ENCODE results near the gene RAB3GAP1. TPM values are rescaled to one million over a fixed set of nuclear protein-coding genes. Genes with fewer than 3 reads are reported as not detected.

RAB3GAP1 gene
- total RNA-seq, 1 donor from 2014 or later, result 46.7 TPM

DNA sequence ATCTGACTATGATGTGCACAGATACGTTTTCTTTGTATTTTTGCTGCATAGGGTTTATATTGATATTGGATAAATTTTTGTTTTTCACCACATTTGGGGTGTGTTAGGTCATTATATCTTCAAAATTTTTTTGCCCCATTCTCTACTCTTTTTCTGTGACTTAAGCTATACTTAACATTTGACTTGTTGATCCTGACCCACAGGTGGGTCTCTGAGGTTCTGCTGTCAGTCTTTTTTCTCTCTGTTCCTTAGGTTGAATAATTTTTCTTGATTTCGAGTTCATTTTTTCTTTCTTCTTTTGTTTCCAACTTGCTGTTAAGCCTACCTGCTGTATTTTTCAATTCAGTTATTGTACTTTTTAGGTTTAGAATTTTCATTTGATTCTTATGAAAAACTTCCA, 12.1 kb downstream of the RAB3GAP1 start:
- TF ChIP-seq, protein P1, sequence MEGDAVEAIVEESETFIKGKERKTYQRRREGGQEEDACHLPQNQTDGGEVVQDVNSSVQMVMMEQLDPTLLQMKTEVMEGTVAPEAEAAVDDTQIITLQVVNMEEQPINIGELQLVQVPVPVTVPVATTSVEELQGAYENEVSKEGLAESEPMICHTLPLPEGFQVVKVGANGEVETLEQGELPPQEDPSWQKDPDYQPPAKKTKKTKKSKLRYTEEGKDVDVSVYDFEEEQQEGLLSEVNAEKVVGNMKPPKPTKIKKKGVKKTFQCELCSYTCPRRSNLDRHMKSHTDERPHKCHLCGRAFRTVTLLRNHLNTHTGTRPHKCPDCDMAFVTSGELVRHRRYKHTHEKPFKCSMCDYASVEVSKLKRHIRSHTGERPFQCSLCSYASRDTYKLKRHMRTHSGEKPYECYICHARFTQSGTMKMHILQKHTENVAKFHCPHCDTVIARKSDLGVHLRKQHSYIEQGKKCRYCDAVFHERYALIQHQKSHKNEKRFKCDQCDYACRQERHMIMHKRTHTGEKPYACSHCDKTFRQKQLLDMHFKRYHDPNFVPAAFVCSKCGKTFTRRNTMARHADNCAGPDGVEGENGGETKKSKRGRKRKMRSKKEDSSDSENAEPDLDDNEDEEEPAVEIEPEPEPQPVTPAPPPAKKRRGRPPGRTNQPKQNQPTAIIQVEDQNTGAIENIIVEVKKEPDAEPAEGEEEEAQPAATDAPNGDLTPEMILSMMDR (IDR thresholded peaks at IDR 0.05), result no peak
- Mint-ChIP-seq H3K4me1 (ENCODE audit: unreplicated experiment) (peaks cover 7% of the 10 kb centered on the region), H3K27ac (ENCODE audit: unreplicated experiment) (no peak overlapping the region), H3K36me3 (ENCODE audit: unreplicated experiment) (peaks cover 27% of the 10 kb centered on the region), H3K4me3 (ENCODE audit: unreplicated experiment) (no peak overlapping the region), H3K9me3 (ENCODE audit: unreplicated experiment) (no peaks in the 10 kb centered on the region), H3K27me3 (ENCODE audit: unreplicated experiment) (no peaks in the 10 kb centered on the region)
- DNase-seq (ENCODE audit: extremely low spot score, unreplicated experiment), result no peak

DNA sequence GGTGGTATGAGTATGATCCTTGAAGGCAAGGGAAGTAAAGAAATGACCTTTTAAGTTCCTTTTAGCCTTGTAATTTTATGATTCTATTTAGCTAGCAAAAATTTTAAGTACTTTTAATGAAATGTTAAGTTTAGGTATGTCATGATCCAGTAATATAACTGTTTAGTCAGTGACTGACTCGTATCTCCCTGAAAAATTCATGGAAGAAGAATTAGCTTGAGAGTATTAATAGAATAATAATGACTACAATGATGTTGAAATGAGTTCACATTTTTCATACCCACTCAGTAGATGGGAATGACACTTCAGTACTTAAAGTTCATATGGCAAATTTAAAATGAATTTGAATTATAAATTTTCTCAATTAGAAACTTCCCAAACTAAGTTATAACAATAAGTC, 14.6 kb downstream of the RAB3GAP1 start:
- Mint-ChIP-seq H3K36me3 (ENCODE audit: unreplicated experiment) (peaks cover 34% of the 10 kb centered on the region), H3K4me3 (ENCODE audit: unreplicated experiment) (no peak overlapping the region), H3K4me1 (ENCODE audit: unreplicated experiment) (peaks cover 13% of the 10 kb centered on the region), H3K9me3 (ENCODE audit: unreplicated experiment) (no peaks in the 10 kb centered on the region), H3K27me3 (ENCODE audit: unreplicated experiment) (no peaks in the 10 kb centered on the region), H3K27ac (ENCODE audit: unreplicated experiment) (no peak overlapping the region)
- DNase-seq (ENCODE audit: extremely low spot score, unreplicated experiment), result no peak
- TF ChIP-seq, protein P1 (IDR thresholded peaks at IDR 0.05), result no peak

DNA sequence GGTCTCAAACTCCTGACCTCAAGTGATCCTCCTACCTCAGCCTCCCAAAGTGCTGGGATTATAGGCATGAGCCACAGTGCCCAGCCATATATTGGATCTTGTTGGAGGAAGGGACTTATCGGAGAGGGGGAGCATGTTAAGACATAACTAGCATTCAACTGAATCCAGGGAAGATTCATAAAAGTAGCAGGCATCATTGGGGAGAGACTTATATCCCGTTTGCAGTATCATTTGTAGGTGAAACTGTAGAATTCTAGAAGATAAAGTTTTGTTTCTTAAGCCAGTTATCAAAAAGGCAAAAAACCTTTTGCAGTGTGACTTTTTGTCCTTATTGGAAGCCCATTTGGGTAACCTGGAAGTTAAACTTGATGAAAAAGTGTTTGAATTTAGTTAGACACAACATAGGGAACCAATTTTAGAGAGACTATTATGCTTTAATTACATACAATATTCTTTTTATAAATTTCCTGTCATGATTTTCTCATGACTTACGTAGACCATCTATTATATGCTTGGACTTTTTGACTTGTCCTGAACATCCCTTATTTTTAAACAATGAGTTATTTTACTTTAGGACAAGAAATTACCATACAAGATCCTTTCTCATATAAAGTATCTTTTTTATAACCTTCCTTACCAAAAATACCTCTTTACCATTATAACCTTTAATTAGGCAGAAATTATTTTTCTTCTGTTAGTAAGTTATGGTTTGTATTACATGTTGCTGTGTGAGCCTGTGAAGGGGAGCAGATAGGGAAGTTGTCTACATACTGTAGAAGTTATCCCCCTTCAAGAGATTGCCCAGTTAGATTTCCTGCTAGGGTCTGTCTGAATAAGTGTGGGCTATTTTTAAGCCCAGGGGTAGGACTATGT, 20.3 kb downstream of the RAB3GAP1 start:
- peaks cover 12% of the 10 kb centered on the region for H3K9me3 Mint-ChIP-seq (ENCODE audit: unreplicated experiment)
- no peak overlapping the region for H3K27ac Mint-ChIP-seq (ENCODE audit: unreplicated experiment)
- TF ChIP-seq, protein P1 (IDR thresholded peaks at IDR 0.05), result no peak
- no peaks in the 10 kb centered on the region for H3K27me3 Mint-ChIP-seq (ENCODE audit: unreplicated experiment)
- peaks cover 28% of the 10 kb centered on the region for H3K36me3 Mint-ChIP-seq (ENCODE audit: unreplicated experiment)
- H3K4me1 Mint-ChIP-seq (ENCODE audit: unreplicated experiment), result peaks cover 8% of the 10 kb centered on the region
- DNase-seq (ENCODE audit: extremely low spot score, unreplicated experiment), result no peak
- no peak overlapping the region for H3K4me3 Mint-ChIP-seq (ENCODE audit: unreplicated experiment)

DNA sequence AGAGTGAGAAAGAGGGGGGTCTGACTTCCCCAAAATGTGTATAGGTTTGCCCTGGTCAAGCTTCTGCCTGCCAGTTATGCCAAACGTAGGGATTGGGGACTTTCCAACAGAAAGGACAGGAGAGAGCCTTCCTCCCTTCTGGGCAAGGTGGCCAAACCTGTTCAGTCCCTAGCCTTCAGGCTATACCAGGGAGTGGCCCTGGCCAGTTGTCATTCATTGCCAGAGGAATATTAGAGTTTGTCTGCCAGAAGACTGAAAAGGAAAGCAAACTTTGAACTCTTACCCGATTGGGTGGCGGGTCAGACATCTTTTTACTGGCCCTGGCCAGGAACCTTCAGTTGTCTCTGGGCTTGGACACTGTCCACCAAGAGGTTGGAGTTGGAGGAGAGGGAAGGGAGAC, 22.1 kb downstream of the RAB3GAP1 start:
- no peak overlapping the region for H3K4me3 Mint-ChIP-seq (ENCODE audit: unreplicated experiment)
- H3K9me3 Mint-ChIP-seq (ENCODE audit: unreplicated experiment), result peaks cover 13% of the 10 kb centered on the region
- peaks cover 5% of the 10 kb centered on the region for H3K4me1 Mint-ChIP-seq (ENCODE audit: unreplicated experiment)
- no peak for DNase-seq (ENCODE audit: extremely low spot score, unreplicated experiment)
- peak overlapping the region; percentile 6 for H3K27ac Mint-ChIP-seq (ENCODE audit: unreplicated experiment)
- no peaks in the 10 kb centered on the region for H3K27me3 Mint-ChIP-seq (ENCODE audit: unreplicated experiment)
- TF ChIP-seq, protein P1 (IDR thresholded peaks at IDR 0.05), result no peak
- H3K36me3 Mint-ChIP-seq (ENCODE audit: unreplicated experiment), result peaks cover 33% of the 10 kb centered on the region

DNA sequence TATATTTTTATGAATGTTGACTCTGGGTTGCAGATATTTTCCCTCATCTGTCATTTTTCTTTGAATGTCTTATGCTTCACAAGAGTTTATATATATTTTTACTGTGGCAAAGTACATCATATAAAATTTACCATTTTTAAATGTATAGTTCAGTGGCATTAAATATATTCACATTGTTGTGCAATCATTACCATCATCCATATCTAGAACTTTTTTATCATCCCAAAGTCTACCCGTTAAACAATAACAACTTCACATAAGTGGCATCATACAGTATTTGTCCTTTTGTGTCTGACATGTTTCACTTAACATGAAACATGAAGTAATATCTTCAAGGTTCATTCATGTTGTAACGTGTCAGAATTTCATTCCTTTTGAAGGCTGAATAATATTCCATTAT, 24.5 kb downstream of the RAB3GAP1 start:
- Mint-ChIP-seq H3K27ac (ENCODE audit: unreplicated experiment) (no peak overlapping the region), H3K9me3 (ENCODE audit: unreplicated experiment) (peaks cover 15% of the 10 kb centered on the region), H3K4me3 (ENCODE audit: unreplicated experiment) (no peak overlapping the region), H3K27me3 (ENCODE audit: unreplicated experiment) (no peaks in the 10 kb centered on the region), H3K4me1 (ENCODE audit: unreplicated experiment) (peaks cover 3% of the 10 kb centered on the region), H3K36me3 (ENCODE audit: unreplicated experiment) (peaks cover 24% of the 10 kb centered on the region)
- TF ChIP-seq, protein P1 (IDR thresholded peaks at IDR 0.05), result no peak
- DNase-seq (ENCODE audit: extremely low spot score, unreplicated experiment), result no peak
